B cell (primary cell): ENCODE results near the gene KRTAP13-1. TPM values are rescaled to one million over a fixed set of nuclear protein-coding genes. Genes with fewer than 3 reads are reported as not detected.

ENCODE experiments used
- ATAC-seq: fragments of 200-7000 bp; cut with Tn5 transposase; one replicate; pipeline ENCODE4 v1.10.0; 2021; ENCODE audit warnings: low read depth, mild to moderate bottlenecking, moderate number of reproducible peaks, moderate library complexity
- CTCF ChIA-PET: fragments of 350-600 bp; sonication (Branson Sonifier 250); formaldehyde crosslinking; loops from one replicate; lab custom pipeline; 2021; ENCODE audit warnings: antibody characterized with exemption, inconsistent platforms; lab: Charles Lee
- POLR2A ChIA-PET: fragments of 350-600 bp; sonication (Branson Sonifier 250); formaldehyde crosslinking; loops from one replicate; lab custom pipeline; 2021; ENCODE audit warnings: antibody characterized with exemption; lab: Charles Lee
- DNase-seq: peaks from one replicate; pipeline ENCODE4 v3.0.0; 2013
- H2AFZ ChIP-seq: 2 replicates; pipeline ENCODE4 v1.6.1; 2012; ENCODE audit warnings: mild to moderate bottlenecking, low read depth, low read length; ENCODE audit not compliant: insufficient read depth, poor library complexity, severe bottlenecking
- H3K27ac ChIP-seq, 2 donors: 1 replicate in 1 of 2; 2 replicates in 1 of 2; pipeline ENCODE4 v1.5.1; 2012 to 2013; ENCODE audit warnings: low read length in 2 of 2, mild to moderate bottlenecking in 2 of 2, moderate library complexity in 1 of 2
- H3K27me3 ChIP-seq, 4 experiments: fragments of 200-600 bp in 1 of 4; sonication (generic) in 1 of 4; replicated peaks in 1 of 4; 1 replicate in 2 of 4; 2 replicates in 2 of 4; pipeline versions ENCODE4 v1.6.1 to v1.7.0; 2013 to 2016; ENCODE audit warnings: low read length in 3 of 4, mild to moderate bottlenecking in 2 of 4, mixed read lengths in 1 of 4, moderate library complexity in 1 of 4; ENCODE audit not compliant: insufficient read depth in 4 of 4, control insufficient read depth in 3 of 4; ENCODE audit errors: control extremely low read depth in 1 of 4
- H3K36me3 ChIP-seq, 2 experiments: replicated peaks in 1 of 2; 1 replicate in 1 of 2; 2 replicates in 1 of 2; pipeline versions ENCODE4 v1.6.1 to v1.7.1; 2013; ENCODE audit warnings: low read length in 1 of 2; ENCODE audit not compliant: insufficient read depth in 2 of 2, control insufficient read depth in 1 of 2; ENCODE audit errors: control extremely low read depth in 1 of 2, extremely low read depth in 1 of 2
- H3K4me1 ChIP-seq, 2 donors: fragments of 200-600 bp in 1 of 2; sonication (generic) in 1 of 2; 1 replicate in 1 of 2; 2 replicates in 1 of 2; pipeline versions ENCODE4 v1.5.1 to v1.6.1; 2013 to 2017; ENCODE audit warnings: low read length in 2 of 2; ENCODE audit not compliant: control insufficient read depth in 2 of 2, insufficient read depth in 2 of 2
- H3K4me2 ChIP-seq: replicated peaks from 2 replicates; pipeline ENCODE3; 2012; ENCODE audit warnings: mild to moderate bottlenecking, low read depth, low read length; ENCODE audit not compliant: poor library complexity, severe bottlenecking
- H3K4me3 ChIP-seq, 5 experiments: fragments of 200-600 bp in 1 of 5; sonication (generic) in 1 of 5; 1 replicate in 3 of 5; 2 replicates in 2 of 5; pipeline versions ENCODE4 v1.5.1 to v1.7.0; 2011 to 2016; ENCODE audit warnings: low read length in 4 of 5, mild to moderate bottlenecking in 4 of 5, low read depth in 2 of 5, control low read depth in 1 of 5, moderate library complexity in 1 of 5; ENCODE audit not compliant: insufficient read depth in 1 of 5; ENCODE audit errors: control extremely low read depth in 1 of 5, extremely low read depth in 1 of 5
- H3K79me2 ChIP-seq: fragments of 200-600 bp; sonication (generic); one replicate; pipeline ENCODE4 v1.6.0; 2016; ENCODE audit warnings: low read length; ENCODE audit not compliant: control insufficient read depth, insufficient read depth
- H3K9ac ChIP-seq: fragments of 200-600 bp; sonication (generic); 2 replicates; pipeline ENCODE4 v1.6.1; 2017; ENCODE audit warnings: mild to moderate bottlenecking, low read length, moderate library complexity
- H3K9me3 ChIP-seq, 3 donors: one replicate each; pipeline versions ENCODE4 v1.6.1 to v1.7.1; 2013; ENCODE audit warnings: low read length in 2 of 3; ENCODE audit not compliant: control insufficient read depth in 2 of 3, insufficient read depth in 1 of 3; ENCODE audit errors: control extremely low read depth in 1 of 3
- H4K20me1 ChIP-seq: 2 replicates; pipeline ENCODE4 v1.6.0; 2012; ENCODE audit warnings: mild to moderate bottlenecking, low read length; ENCODE audit not compliant: insufficient read depth, control insufficient read depth, poor library complexity, severe bottlenecking
- H3K27ac Mint-ChIP-seq: one replicate; pipeline ENCODE4 v1.8.0; 2021; ENCODE audit warnings: mixed read lengths
- H3K27me3 Mint-ChIP-seq: one replicate; pipeline ENCODE4 v1.8.0; 2021; ENCODE audit warnings: mixed read lengths
- H3K4me1 Mint-ChIP-seq: one replicate; pipeline ENCODE4 v1.8.0; 2021; ENCODE audit warnings: mixed read lengths
- H3K4me3 Mint-ChIP-seq: one replicate; pipeline ENCODE4 v1.8.0; 2021; ENCODE audit warnings: mixed read lengths
- H3K9me3 Mint-ChIP-seq: one replicate; pipeline ENCODE4 v1.8.0; 2022; ENCODE audit warnings: mixed read lengths; ENCODE audit not compliant: insufficient read depth
- EZH2 ChIP-seq: IDR thresholded peaks from 2 replicates; pipeline ENCODE4 v1.6.1; 2012; ENCODE audit warnings: borderline replicate concordance, low read depth, mild to moderate bottlenecking, moderate library complexity, low read length; ENCODE audit not compliant: insufficient read depth, poor library complexity, severe bottlenecking
- WGBS: methylation state at CpG from one replicate; pipeline ENCODE4 v1.1.5; 2013; ENCODE audit warnings: missing lambda C conversion rate; ENCODE audit not compliant: insufficient coverage; 5-methylcytosine and 5-hydroxymethylcytosine counted together
- intact Hi-C: fragments of 100-400 bp; cut with micrococcal nuclease; formaldehyde crosslinking; loops from one replicate; pipeline ENCODE4 v1.10.0; 2022
- polyA plus RNA-seq: library from polyadenylated mRNA; depleted of rRNA; stranded (reverse); fragments of >200 nt; gene quantifications from 2 replicates; pipeline ENCODE4 v1.2.3, GENCODE V29; 2012
- total RNA-seq, 2 donors: library from RNA; stranded (reverse); fragments of 120-200 nt in 1 of 2; gene quantifications; 1 replicate in 1 of 2; 2 replicates in 1 of 2; pipeline versions ENCODE4 v1.2.3 to v1.2.4, GENCODE V29; 2013 to 2022
- TF ChIP-seq, protein P1 (sequence below): fragments of 200-600 bp; IDR thresholded peaks from one replicate; pipeline ENCODE4 v1.8.0; 2022; ENCODE audit warnings: antibody characterized with exemption, mild to moderate bottlenecking

KRTAP13-1 gene
- total and polyA plus RNA-seq, 2 donors (not counting 1 experiment from before 2014, with no cell fraction given) = not detected

- WGBS = no CpG with 5 or more reads among the region's 1 CpG
- ChIA-PET CTCF (no interaction called here), POLR2A (no interaction called here)
- H4K20me1 ChIP-seq = no peaks in the 10 kb centered on the region
- no peak overlapping the region for H3K27ac ChIP-seq
- H3K4me3 ChIP-seq = no peak overlapping the region
- intact Hi-C loops = no loop called here
- Mint-ChIP-seq H3K27ac (no peak overlapping the region), H3K4me3 (no peak overlapping the region), H3K4me1 (no peaks in the 10 kb centered on the region), H3K9me3 (no peaks in the 10 kb centered on the region), H3K27me3 (no peaks in the 10 kb centered on the region)
- H3K4me2 ChIP-seq = no peak overlapping the region
- no peak for ATAC-seq
- no peak overlapping the region for H2AFZ ChIP-seq
- H3K9me3 ChIP-seq = peaks cover 0 to 4% (median 0%) of the 10 kb centered on the region in 3 donors
- DNase-seq = no peak
- no peak overlapping the region for H3K9ac ChIP-seq
- TF ChIP-seq EZH2 = no peak
- TF ChIP-seq, protein P1, sequence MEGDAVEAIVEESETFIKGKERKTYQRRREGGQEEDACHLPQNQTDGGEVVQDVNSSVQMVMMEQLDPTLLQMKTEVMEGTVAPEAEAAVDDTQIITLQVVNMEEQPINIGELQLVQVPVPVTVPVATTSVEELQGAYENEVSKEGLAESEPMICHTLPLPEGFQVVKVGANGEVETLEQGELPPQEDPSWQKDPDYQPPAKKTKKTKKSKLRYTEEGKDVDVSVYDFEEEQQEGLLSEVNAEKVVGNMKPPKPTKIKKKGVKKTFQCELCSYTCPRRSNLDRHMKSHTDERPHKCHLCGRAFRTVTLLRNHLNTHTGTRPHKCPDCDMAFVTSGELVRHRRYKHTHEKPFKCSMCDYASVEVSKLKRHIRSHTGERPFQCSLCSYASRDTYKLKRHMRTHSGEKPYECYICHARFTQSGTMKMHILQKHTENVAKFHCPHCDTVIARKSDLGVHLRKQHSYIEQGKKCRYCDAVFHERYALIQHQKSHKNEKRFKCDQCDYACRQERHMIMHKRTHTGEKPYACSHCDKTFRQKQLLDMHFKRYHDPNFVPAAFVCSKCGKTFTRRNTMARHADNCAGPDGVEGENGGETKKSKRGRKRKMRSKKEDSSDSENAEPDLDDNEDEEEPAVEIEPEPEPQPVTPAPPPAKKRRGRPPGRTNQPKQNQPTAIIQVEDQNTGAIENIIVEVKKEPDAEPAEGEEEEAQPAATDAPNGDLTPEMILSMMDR = peak; percentile 36
- H3K79me2 ChIP-seq = no peaks in the 10 kb centered on the region
- no peaks in the 10 kb centered on the region for H3K36me3 ChIP-seq
- H3K4me1 ChIP-seq = no peaks in the 10 kb centered on the region
- no peaks in the 10 kb centered on the region for H3K27me3 ChIP-seq
Observed at GRCh38 chr21:30354308-30355005, 41.4 kb upstream of the KRTAP13-1 start.

GRCh38 chr21:30355906-30356305 is 39.9 kb upstream of the KRTAP13-1 start:
- no peaks in the 10 kb centered on the region for H4K20me1 ChIP-seq
- H3K4me3 Mint-ChIP-seq = no peak overlapping the region
- POLR2A ChIA-PET = no interaction called here
- H3K27me3 ChIP-seq = no peaks in the 10 kb centered on the region
- H3K27ac Mint-ChIP-seq = no peak overlapping the region
- CTCF ChIA-PET = no interaction called here
- H3K4me1 ChIP-seq = no peaks in the 10 kb centered on the region
- H3K27me3 Mint-ChIP-seq = no peaks in the 10 kb centered on the region
- intact Hi-C loops = no loop called here
- H3K79me2 ChIP-seq = no peaks in the 10 kb centered on the region
- H3K27ac ChIP-seq = no peak overlapping the region
- no peak for TF ChIP-seq EZH2
- TF ChIP-seq, protein P1 = no peak
- H3K9me3 Mint-ChIP-seq = no peaks in the 10 kb centered on the region
- no peak overlapping the region for H3K4me2 ChIP-seq
- DNase-seq = no peak
- H3K9ac ChIP-seq = no peak overlapping the region
- H3K4me1 Mint-ChIP-seq = no peaks in the 10 kb centered on the region
- no CpG with 5 or more reads among the region's 3 CpGs for WGBS
- H3K4me3 ChIP-seq = no peak overlapping the region
- no peaks in the 10 kb centered on the region for H3K36me3 ChIP-seq
- H3K9me3 ChIP-seq = peaks cover 0 to 4% (median 0%) of the 10 kb centered on the region in 3 donors
- no peak for ATAC-seq
- no peak overlapping the region for H2AFZ ChIP-seq
